SW480 (cell line): ENCODE data around the gene SMARCD2.
"Not testable (repeated sequence)": the region's sequence is repeated elsewhere in the genome, so short reads cannot be mapped to it uniquely, and the experiment has no call there.

Source experiments
- DNase-seq: peaks from one replicate; pipeline ENCODE4 v3.0.0-alpha.2; 2016; ENCODE audit warnings: low spot score

SMARCD2 gene

GRCh38 chr17:63842540-63843386 is at the start of gene SMARCD2:
Gene SMARCD2, minus strand, starts transcription at chr17:63842685. Its CDS starts 11 bp downstream, at chr17:63842674.
- DNase-seq: peak; percentile 98

- not testable (repeated sequence) for DNase-seq
These were observed 46.8 kb upstream of the SMARCD2 start for GRCh38 chr17:63889026-63889848.

- DNase-seq: not testable (repeated sequence)
These were observed 42.6 kb upstream of the SMARCD2 start for GRCh38 chr17:63885119-63885518.

- not testable (repeated sequence) for DNase-seq
These were observed 40.2 kb upstream of the SMARCD2 start for GRCh38 chr17:63882626-63883126.

GRCh38 chr17:63881935-63882601 is 39.6 kb upstream of the SMARCD2 start, which contains the start of gene GH2:
Gene GH2, minus strand, starts transcription at chr17:63881944. Its CDS starts 143 bp downstream, at chr17:63881801.
- peak; percentile 33 for DNase-seq

- DNase-seq: not testable (repeated sequence)
These were observed 38.9 kb upstream of the SMARCD2 start for GRCh38 chr17:63881337-63881736.

- no peak for DNase-seq
These were observed 38.2 kb upstream of the SMARCD2 start for GRCh38 chr17:63880706-63881105.

GRCh38 chr17:63878413-63878812 is 35.9 kb upstream of the SMARCD2 start:
- DNase-seq: not testable (repeated sequence)

GRCh38 chr17:63874693-63875092 is 32.2 kb upstream of the SMARCD2 start:
- DNase-seq: not testable (repeated sequence)

GRCh38 chr17:63874061-63874626 is 31.7 kb upstream of the SMARCD2 start:
- not testable (repeated sequence) for DNase-seq

- not testable (repeated sequence) for DNase-seq
These were observed 31.1 kb upstream of the SMARCD2 start, which contains the start of gene CSH2 for GRCh38 chr17:63873577-63873976. Gene CSH2, minus strand, starts transcription at chr17:63873677. Its CDS starts 63 bp downstream, at chr17:63873614.

GRCh38 chr17:63871646-63872365 is 29.3 kb upstream of the SMARCD2 start:
- not testable (repeated sequence) for DNase-seq

- DNase-seq: not testable (repeated sequence)
These were observed 27.8 kb upstream of the SMARCD2 start for GRCh38 chr17:63870292-63870665.

- DNase-seq: not testable (repeated sequence)
These were observed 27.2 kb upstream of the SMARCD2 start for GRCh38 chr17:63869491-63870291.

- DNase-seq: not testable (repeated sequence)
These were observed 24.1 kb upstream of the SMARCD2 start for GRCh38 chr17:63866625-63867024.

GRCh38 chr17:63859257-63859656 is 16.8 kb upstream of the SMARCD2 start:
- no peak for DNase-seq

GRCh38 chr17:63856425-63856824 is 13.9 kb upstream of the SMARCD2 start:
- DNase-seq: not testable (repeated sequence)

- DNase-seq: no peak
These were observed 12.7 kb upstream of the SMARCD2 start for GRCh38 chr17:63855185-63855584.

- no peak for DNase-seq
These were observed 12.2 kb upstream of the SMARCD2 start for GRCh38 chr17:63854709-63855108.

- no peak for DNase-seq
These were observed 10.8 kb upstream of the SMARCD2 start for GRCh38 chr17:63853260-63853659.
